ENCODE measurements around the gene GNAO1. TPM values are rescaled to one million over a fixed set of nuclear protein-coding genes. Genes with fewer than 3 reads are reported as not detected.

The GNAO1 gene
- total RNA-seq, 1 donor, result under 0.01 TPM

GRCh38 chr16:56356276-56357240 lies 165.3 kb downstream of the GNAO1 start:
- peak; percentile 28 to 77 (median 63) for DNase-seq (ENCODE audit: low read depth in 2 of 3, low spot score in 2 of 3)

GRCh38 chr16:56357241-56357764 lies 166.0 kb downstream of the GNAO1 start:
- no peak for DNase-seq (ENCODE audit: low read depth in 2 of 3, low spot score in 2 of 3)

- no peak for DNase-seq (ENCODE audit: low read depth in 2 of 3, low spot score in 2 of 3)
These were observed 166.6 kb downstream of the GNAO1 start for GRCh38 chr16:56357765-56358322.

- no peak for DNase-seq (ENCODE audit: low read depth in 2 of 3, low spot score in 2 of 3)
These were observed 169.1 kb downstream of the GNAO1 start for GRCh38 chr16:56360117-56361008.

- no peak for DNase-seq (ENCODE audit: low read depth in 2 of 3, low spot score in 2 of 3)
These were observed 170.9 kb downstream of the GNAO1 start for GRCh38 chr16:56362057-56362655.

GRCh38 chr16:56362706-56363105 lies 171.4 kb downstream of the GNAO1 start:
- no peak for DNase-seq (ENCODE audit: low read depth in 2 of 3, low spot score in 2 of 3)

- no peak for DNase-seq (ENCODE audit: low read depth in 2 of 3, low spot score in 2 of 3)
These were observed 172.0 kb downstream of the GNAO1 start for GRCh38 chr16:56363181-56363716.

GRCh38 chr16:56363781-56364565 lies 172.7 kb downstream of the GNAO1 start:
- no peak for DNase-seq (ENCODE audit: low read depth in 2 of 3, low spot score in 2 of 3)

GRCh38 chr16:56364865-56365264 lies 173.6 kb downstream of the GNAO1 start:
- no peak for DNase-seq (ENCODE audit: low read depth in 2 of 3, low spot score in 2 of 3)

- no peak for DNase-seq (ENCODE audit: low read depth in 2 of 3, low spot score in 2 of 3)
These were observed 174.3 kb downstream of the GNAO1 start for GRCh38 chr16:56365552-56365951.

- DNase-seq (ENCODE audit: low read depth in 2 of 3, low spot score in 2 of 3), result no peak
These were observed 175.7 kb downstream of the GNAO1 start for GRCh38 chr16:56366945-56367344.

GRCh38 chr16:56367764-56368163 lies 176.5 kb downstream of the GNAO1 start:
- DNase-seq (ENCODE audit: low read depth in 2 of 3, low spot score in 2 of 3), result no peak

GRCh38 chr16:56368545-56368944 lies 177.3 kb downstream of the GNAO1 start:
- DNase-seq (ENCODE audit: low read depth in 2 of 3, low spot score in 2 of 3), result no peak

- no peak for DNase-seq (ENCODE audit: low read depth in 2 of 3, low spot score in 2 of 3)
These were observed 177.9 kb downstream of the GNAO1 start for GRCh38 chr16:56369202-56369601.

GRCh38 chr16:56370185-56370874 lies 179.0 kb downstream of the GNAO1 start:
- no peak for DNase-seq (ENCODE audit: low read depth in 2 of 3, low spot score in 2 of 3)

GRCh38 chr16:56370875-56371659 lies 179.8 kb downstream of the GNAO1 start:
- DNase-seq (ENCODE audit: low read depth in 2 of 3, low spot score in 2 of 3), result no peak

GRCh38 chr16:56371660-56371937 lies 180.3 kb downstream of the GNAO1 start:
- DNase-seq (ENCODE audit: low read depth in 2 of 3, low spot score in 2 of 3), result no peak

GRCh38 chr16:56372013-56372634 lies 180.8 kb downstream of the GNAO1 start:
- DNase-seq (ENCODE audit: low read depth in 2 of 3, low spot score in 2 of 3), result no peak

All from hematopoietic multipotent progenitor cell (in vitro differentiated cells).